GM19372 (cell line): ENCODE results near the gene USP3.

Source experiments
- ATAC-seq: cut with Tn5 transposase; IDR thresholded peaks from one replicate; pipeline ENCODE4 v1.9.1; 2021; ENCODE audit warnings: mild to moderate bottlenecking, low read depth, moderate library complexity; ENCODE audit not compliant: unreplicated experiment

USP3 gene

DNA sequence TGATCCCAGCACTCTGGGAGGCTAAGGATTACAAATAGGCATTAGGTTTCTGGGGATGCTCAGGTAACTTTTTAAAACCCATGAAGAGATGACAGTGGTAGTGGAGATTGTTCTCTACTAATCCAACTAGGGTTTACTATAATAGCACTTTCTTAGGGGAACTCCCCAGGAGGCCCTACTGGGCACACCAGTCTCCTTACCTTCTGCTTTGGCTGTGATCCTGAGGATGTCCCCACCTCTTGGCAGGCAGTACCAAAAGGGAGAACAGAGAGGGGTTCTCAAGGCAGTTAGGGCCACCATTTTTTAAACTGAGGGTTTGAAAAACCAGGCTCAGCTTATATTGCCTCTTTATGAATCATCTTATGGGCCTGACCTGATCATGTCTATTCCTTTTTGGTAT, 77.8 kb downstream of the USP3 start:
- no peak for ATAC-seq

DNA sequence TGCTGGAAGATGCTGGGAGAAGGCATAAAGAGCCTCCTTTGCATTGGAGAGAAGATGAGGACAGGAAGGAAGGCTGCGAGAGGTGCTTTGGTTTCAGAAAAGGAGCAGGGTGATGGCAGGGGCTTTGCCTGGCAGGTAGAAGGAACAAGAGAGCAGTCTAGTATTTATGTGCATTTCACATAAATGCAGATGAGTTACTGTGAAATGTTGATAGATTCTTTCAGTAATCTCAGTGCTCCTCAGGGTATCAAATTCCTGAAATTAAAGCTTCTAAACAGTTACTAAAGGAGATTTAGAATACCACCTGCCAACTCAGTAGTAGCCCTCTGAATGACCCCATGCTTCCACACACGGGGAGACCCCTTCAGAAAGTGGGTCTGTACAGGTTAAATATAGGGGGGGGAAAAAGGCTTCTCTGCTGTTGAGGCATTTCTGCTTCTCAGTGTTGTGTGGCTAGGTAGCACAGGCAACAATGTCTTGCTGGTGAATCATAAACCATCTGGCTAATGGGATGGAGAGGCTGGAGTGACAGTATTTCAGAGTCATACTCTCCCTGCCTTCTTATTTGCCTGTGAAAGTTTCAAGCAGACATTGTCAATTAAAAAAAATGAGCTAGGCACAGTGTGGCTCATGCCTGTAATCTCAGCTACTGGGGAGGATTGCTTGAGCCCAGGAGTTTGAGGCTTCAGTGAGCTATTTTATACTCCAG, 78.5 kb downstream of the USP3 start:
- no peak for ATAC-seq

DNA sequence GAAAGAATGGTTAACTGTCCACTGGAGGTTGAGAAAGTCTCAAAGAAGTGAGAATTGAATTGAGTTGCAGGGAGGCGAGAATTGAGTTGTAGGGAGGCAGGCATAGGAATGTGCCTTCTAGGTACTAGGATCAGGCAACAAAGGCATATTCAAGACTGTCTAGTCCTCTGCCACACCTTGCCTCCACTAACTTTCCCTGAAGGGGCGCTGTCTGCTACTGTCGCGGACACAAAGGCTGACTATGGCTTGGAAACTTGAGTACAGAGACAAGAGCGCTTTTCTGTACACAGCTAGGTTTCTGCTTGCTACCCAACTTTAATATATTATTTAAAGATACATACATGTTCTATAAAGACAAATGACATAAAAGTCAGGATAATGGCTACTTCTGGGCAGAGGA, 82.4 kb downstream of the USP3 start:
- no peak for ATAC-seq

DNA sequence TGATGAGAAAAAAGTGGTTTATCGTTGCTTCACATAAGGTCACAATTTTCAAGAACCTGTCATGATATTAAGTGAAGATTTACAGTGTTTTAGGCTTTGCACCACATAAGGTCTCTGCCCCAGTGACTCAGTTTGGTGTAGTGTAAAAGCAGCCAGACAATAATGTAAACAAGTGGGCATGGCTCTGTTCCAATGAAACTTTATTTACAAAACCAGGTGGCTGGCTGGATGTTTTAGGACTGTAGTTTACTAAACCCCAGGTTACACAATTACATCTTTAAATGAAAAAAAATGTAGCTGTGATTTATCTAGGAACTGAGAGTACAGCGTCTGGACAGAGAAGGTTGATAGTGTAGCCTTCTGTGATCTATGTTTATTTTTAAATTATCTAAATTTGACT, 83.1 kb downstream of the USP3 start:
- no peak for ATAC-seq

DNA sequence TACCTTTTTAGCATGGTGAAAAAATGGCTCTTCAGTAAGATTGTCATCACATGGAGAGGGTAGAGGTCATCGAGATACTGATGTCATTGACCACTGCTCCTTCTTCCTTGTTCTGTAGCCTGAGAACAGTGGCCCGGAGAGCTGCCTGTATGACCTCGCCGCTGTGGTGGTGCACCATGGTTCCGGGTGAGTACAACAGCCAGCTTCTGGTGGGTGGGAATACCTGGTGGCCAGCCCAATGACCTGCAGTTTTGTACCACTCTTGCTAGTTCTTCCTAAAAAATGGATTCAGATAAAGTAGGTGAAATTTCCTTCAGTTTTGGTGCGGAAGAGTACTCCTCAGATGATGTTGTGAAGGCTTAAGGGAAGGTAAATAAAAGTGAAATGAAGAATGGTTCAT, 84.4 kb downstream of the USP3 start:
- ATAC-seq = no peak

DNA sequence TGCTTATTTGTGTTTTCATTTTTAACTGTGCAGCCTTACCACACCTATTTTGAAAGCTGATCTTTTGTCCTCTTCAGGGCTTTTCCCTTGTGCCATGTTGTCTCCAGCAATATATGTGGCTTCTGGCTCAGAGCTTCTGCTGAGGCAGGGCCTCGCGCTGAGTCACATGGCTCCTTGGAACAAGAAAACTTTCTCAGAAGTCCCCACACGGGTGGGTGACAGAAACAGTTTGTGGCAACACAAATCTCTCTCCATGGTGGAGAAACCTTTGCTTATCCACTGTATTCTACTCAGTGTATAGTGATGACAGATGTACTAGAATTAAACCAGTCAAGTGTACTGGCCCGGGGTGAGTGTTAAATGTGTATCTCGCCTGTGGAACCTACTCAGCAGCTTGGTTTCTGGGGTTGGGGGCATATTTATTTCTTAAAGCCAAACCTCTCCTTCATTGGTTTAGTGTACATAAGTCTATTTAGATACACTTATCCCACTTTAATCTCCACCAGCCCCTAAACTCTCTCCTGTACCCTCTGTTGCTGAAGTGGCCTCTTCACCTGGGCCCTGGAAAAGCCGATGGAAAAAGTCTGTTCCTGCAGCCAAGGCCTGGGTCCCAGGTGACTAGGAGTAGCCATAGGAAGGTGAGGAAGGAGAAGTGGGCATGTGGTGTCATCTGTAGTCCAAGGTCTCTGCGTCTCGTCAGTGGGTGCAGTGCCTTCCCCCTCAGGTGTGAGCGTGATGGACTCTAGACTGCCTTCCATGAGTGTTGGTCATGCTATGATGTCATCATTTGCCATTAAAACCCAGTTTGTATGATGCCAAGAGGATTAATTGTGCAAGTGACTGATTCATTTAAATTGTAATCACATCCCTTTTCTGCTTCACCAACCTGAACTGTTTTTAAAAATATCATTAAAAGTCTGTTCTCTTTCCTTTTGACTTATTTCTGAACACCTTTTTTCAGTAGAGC, 89.6 kb downstream of the USP3 start:
- no peak for ATAC-seq

DNA sequence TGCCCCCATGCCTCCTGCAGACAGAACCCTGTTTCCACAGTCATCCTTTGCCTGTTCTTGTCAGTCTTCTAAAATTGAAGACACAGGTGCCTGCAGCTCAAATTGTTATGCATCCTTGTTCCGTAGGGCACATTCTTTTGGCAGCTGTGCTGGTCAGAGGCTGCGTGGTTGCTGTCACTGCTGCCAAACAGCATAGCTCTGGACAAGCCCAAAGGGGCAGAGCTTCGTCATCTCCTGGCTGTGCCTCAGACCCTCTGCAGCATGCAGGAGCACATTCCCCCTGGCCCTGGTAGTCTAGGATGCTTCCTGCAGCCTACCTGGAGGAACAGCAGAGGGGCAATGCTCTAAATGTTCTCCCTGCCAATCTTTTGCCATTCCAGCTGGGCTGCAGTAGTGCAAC, 90.7 kb downstream of the USP3 start:
- no peak for ATAC-seq

DNA sequence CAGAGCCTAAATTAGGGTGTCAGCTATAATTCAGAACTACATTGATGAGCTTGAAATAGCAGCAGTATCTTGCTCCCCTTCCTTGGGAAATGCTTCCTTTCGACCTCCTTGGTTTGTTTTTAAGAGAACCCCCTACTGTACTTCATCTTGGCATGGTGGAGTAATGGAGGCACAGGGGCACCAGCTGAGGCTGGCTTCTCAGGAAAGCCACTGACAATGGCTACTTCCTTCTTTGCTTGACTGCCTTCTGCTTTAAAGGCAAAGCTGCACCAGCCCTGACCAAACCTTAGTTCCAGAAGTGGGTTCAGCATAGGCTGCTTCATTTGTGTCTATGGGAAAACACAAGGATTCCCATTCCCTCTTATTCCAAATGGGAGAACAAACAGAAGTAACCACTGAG, 91.3 kb downstream of the USP3 start:
- no peak for ATAC-seq

DNA sequence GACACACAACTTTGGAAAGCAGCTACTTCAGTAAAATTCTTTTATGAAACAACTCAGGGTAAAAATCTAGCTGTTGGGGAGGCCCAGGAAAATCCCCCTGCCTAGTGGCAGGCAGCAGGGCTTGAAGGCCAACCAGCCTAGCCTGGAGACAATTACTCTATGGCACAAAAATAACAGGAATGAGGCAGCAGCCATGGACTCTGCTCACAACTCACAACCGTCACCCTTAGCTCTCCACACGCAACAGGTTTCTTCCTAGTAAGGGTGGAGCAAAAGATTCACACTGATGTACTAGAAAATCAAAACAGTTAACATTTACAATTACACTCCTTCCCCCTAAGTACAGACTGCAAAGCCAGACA, 92.3 kb downstream of the USP3 start:
- no peak for ATAC-seq

DNA sequence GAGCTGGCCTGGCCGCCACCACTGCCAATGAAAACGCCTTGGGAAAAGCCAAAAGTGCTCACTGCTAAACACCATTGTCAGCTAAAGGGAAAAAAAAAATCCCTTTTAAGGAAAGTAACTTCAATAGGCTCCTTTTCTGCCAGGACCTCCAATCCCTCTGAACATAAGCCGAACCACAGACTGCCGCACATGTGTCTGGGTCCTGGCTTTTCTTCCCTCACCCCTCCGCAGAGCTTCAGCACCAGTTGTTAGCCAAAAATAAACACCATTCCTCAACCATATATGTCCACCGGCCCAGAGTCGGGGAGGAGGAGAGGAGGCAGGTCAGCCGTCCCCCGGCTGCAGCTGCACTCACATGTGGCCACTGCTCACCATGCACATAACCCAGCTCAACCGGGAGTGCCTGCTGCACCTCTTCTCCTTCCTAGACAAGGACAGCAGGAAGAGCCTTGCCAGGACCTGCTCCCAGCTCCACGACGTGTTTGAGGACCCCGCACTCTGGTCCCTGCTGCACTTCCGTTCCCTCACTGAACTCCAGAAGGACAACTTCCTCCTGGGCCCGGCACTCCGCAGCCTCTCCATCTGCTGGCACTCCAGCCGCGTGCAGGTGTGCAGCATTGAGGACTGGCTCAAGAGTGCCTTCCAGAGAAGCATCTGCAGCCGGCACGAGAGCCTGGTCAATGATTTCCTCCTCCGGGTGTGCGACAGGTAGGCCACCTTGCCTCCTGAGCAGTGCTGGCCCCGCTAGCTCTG, 92.8 kb downstream of the USP3 start, which contains the start of gene FBXL22:
FBXL22 (plus strand) TSS at position 350 of the 753 bp plus-strand sequence; CDS start at position 356, 6 bp downstream.
- no peak for ATAC-seq

DNA sequence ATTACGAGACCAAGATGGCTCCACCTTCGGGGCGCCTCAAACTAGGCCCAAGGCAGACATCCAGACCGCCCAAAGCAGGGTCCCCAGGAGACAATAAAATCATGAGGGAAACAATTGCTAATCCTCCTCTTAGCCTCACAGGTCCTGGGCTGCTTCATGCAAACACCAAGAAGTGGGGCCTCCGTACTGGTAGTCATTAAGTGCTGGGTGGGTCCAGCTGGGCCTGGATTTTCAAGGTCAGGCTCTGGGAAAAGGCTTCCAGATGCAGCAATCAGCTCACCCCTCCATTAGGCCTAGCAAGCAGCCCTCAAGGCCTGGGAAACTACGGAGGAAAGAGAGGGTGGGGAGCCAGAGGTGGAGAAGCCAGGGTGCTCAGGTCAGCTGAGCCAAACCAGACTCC, 93.4 kb downstream of the USP3 start:
- ATAC-seq = no peak

DNA sequence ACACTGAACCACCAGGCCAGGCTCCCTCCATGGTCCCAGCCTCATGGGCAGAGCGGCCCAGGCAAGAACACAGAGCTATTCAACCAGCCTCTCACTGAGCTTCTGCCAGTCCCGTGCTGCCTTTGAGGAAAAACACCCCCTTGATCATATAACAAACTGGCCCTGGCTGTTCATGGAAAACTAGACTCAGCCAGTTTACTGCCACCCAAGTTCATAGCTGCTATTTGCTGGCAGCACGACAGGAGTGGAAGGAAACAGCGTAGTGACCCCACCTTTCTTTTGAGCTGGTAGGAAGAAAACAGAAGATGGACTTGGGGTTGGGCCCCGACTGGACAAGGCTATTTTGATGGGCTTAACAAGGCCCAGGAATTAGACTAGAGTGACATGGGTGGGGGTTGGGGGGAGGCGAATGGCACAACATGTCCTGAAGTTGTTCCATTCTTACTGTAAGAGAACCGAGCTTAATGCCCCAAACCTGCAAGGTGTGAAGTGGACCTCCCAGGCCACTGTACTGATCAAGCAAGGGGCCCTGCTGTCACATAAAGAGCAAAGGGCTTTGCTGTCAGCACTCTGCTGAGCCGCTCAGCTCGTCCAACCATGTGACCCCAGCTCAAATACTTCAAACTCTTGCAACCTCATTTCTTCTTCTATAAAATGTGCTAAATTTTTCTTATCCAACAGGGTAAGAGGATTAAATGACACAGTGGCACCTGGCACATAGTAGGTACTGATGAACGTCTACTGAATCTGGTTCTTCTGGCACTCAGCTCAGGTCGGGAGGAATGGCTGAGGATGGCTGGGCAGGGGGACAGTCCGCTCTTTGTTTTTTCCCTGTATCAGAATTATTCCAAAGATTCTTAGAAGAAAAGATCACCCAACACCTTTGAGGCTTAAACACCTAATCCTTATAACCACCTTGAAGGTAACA, 94.3 kb downstream of the USP3 start:
- no peak for ATAC-seq

DNA sequence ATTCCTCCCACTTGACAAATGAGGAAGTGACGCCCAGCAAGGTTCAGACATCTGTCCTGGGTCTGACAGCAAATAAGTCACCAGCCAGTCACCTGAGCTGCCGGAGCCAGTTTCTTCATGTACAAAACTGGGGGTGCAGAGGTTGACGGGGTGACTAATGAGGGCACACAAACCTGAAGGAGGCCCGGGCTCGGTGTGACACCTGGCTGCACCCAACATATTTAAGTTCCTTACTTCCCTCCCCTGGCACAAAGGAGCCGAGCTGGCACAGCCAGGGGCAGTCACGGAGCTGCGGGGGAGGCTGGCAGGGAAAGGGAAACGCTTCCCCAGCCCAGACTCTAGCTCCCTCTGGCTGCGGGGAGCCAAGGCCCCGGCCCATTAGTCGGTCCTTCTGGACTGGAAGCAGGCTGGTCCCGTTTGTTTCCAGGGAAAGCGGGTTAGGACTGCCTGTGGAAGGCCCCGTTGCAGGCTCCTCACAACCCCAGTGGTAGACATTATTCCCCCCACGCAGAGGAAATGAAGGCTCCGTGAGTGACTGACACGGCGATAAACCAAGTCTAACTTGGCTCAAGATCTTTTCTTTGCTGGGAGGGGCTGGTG, 95.1 kb downstream of the USP3 start:
- no peak for ATAC-seq

DNA sequence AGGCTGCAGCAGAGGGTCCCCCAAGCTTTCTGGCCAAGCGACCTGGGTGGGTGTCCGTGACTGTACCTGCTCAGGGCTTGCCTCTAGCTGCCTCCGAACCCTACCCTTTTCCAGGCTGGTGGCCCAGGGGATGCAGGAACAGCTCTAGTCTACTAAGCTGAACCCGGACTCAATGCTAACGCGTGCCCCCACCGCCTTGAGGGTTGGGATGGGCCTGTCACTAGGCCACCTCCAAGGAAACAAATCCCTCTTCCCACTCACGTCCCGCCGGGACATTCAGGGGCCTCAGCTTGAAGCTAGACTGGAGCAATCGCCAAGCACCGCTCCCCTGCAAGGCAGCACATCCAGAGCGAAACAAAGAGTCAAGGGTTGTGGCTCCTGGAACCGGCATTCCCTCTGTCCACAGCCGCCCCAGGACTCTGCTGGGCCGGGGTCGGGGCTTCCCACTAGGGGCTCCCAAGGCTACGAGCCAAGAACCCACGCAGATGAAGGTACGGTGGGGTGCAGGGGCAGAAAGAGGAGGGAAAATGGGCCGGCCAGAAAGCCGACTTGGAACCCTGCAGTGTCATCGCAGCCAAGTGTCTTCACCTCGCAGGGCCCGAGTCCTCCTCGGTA, 95.7 kb downstream of the USP3 start:
- ATAC-seq = no peak

DNA sequence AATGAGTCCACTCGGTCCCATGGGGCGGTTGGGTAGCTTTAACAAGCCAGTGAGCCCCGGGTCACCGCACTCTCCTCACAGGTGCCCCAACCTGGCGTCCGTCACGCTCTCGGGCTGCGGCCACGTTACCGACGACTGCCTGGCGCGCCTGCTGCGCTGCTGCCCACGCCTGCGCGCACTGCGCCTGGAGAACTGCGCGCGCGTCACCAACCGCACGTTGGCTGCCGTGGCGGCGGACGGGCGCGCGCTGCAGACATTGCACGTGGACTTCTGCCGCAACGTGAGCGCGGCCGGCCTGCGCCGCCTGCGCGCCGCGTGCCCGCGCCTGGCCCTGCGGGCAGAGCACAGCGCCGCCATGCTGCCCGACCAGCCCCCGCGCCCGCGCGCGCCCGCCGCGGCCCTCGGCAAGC, 96.2 kb downstream of the USP3 start:
- ATAC-seq = peak; percentile 78

DNA sequence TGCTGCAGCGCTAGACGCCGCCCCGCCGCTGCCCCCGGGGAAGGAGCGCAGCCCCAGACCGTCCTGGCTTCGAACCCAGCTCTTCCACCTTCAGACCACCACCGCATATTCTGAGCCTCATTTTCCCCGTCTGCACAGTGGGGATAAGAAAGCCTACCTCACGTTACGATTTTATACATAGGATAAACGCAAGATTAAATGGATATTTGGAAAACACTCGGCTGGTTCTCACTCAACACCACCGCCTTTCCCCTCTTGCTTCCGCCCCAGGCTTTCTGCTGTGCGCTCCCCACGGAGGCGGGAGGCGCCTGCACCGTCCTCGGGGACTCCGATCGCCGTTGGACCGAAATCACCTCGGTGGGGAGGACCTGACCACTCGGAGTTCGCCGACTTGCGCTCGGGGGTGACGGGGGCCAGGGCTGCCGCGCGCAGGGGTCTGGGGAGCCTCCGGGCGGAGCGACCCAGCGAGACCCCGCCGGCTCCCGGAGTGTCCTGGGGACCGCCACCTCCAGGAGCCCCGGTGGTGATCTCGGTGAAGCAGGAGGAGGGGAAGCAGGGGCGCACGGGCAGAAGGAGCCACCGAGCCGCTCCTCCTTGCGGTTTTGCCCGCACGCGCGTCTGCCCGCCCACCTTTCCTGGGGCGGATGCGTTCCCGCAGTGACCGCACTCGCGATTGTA, 96.8 kb downstream of the USP3 start:
- ATAC-seq = peak; percentile 23

DNA sequence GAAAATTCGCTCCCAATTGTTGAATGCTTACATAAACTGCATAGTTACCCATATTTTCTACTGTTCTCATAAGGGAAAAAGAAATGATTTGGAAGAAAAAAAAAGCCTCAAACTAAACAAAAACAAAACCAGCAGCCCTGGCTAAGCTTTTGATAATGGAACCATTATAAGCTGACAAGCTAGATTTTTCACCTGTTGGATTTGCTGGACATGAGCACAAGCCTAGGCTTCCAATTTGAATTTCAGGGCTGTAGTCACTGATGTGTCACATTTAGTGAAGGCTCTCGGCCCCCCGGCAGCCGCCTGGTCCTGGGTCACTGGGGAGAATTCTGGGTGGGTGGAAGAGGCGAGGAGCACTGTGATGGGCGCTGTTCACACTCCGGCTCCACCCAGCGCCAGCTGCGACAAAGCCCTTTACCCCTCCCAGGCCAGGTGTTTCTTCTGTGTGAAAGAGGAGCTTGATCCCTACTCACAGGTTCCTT, 97.4 kb downstream of the USP3 start:
- no peak for ATAC-seq

DNA sequence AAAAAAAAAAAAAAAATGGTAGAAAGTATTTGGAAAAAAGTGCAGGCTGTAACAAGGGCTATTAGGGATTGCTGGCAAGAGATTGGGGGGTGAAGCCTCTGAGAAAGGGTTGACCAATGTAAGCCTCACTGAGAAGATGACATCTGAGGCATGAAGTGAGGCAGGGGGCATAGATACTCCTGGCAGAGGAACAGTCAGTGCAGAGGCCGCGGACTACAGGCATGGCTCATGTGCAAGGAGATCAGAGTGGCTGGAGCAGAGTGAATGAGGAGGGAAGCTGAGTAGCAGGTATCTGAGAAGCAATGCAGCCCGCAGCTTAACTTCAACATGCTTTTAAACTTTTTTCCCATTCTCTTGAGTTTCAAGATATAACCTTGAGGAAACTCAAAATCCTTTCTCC, 98.2 kb downstream of the USP3 start:
- ATAC-seq = no peak
